Measurements from ENCODE around the gene PTPA. TPM values are rescaled to one million over a fixed set of nuclear protein-coding genes. Genes with fewer than 3 reads are reported as not detected.
"Not testable (repeated sequence)": the region's sequence is repeated elsewhere in the genome, so short reads cannot be mapped to it uniquely, and the experiment has no call there.

Gene PTPA
- total and polyA plus RNA-seq, 8 donors, result 32.7 to 71.4 (median 43.3) TPM

GRCh38 chr9:129109537-129109903, 1.7 kb upstream of the PTPA start:
- 23 to 36% methylated on average over 7 of the region's 7 CpGs for WGBS, 2 donors
- FAIRE-seq (no peak), ATAC-seq (peak in 2 of 4 donors; percentile 1 to 4), DNase-seq (peak in 5 of 6 donors; percentile 41 to 72 (median 50))
- Histone ChIP-seq H3K9me3 (no peaks in the 10 kb centered on the region), H3K4me1 (peaks cover 8 to 31% (median 21%) of the 10 kb centered on the region in 3 donors), H3K27ac (peak overlapping the region in 2 of 4 donors; percentile 97), H3K27me3 (no peaks in the 10 kb centered on the region), H3K36me3 (peaks cover 0 to 3% (median 0%) of the 10 kb centered on the region in 3 donors), H3K4me3 (peak overlapping the region in 3 of 4 donors; percentile 67 to 95 (median 93))
- intact Hi-C loops (cut with DNase I), result no loop called here
- no peak for TF ChIP-seq CTCF (IDR thresholded peaks at IDR 0.05)

DNA sequence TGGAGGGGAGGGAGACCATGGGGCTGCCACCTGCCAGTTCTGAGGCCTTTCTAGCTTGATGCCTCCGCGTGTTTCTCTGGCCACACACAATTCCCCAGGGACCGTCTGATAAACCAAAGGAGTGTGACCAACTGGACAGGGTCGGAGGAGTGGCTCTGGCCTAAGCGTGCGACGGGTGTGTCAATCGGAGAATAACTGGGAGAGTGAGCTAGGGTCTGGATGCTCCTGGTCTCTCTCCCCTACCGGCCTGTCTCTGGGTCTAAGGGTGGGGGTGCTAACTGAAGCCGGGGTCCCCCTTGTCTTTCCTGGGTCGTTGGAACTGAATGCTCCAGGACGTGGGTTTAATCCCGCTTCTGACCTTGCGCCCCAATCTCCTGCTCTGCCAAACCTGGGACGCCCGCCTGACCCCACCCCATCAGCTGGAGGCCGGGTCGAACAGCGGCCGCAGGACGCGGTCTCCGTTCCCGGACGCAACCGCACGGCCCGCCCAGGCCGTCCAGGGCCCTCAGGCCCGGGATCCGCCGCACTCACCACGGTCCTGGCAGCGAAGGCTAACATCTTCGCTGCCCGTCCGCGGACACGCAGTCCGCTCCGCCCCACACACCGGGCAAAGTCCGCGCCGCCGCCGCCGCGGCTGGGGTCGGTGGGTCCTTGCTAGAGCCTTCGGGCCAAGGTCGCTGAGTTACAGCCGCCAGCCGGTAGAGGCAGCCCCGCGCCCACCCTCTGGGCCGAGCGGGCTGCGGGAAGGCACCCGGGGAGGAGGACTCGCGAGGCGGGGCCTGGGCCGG, 1.1 kb upstream of the PTPA start:
- peak; percentile 10 to 35 (median 22) for ATAC-seq
- intact Hi-C loops (cut with DNase I), result no loop called here
- no peak for TF ChIP-seq CTCF (IDR thresholded peaks at IDR 0.05)

GRCh38 chr9:129111528-129112151, 425 bp downstream of the PTPA start:
- ATAC-seq (peak; percentile 2 to 14 (median 6)), FAIRE-seq (no peak), DNase-seq (peak in 1 of 6 donors; percentile 56)
- Histone ChIP-seq H3K4me1 (peaks cover 0 to 42% (median 34%) of the 10 kb centered on the region in 3 donors), H3K4me3 (peak overlapping the region; percentile 52 to 95 (median 80)), H3K27me3 (no peaks in the 10 kb centered on the region), H3K9me3 (no peaks in the 10 kb centered on the region), H3K27ac (peak overlapping the region; percentile 87 to 97 (median 96)), H3K36me3 (peaks cover 0 to 3% (median 0%) of the 10 kb centered on the region in 3 donors)
- intact Hi-C loops (cut with DNase I), result no loop called here
- 1% methylated on average over 33 to 37 of the region's 37 CpGs for WGBS, 2 donors
- TF ChIP-seq CTCF (IDR thresholded peaks at IDR 0.05), result no peak

More for the DNA sequence above, 1.1 kb upstream of the PTPA start:
- Histone ChIP-seq H3K4me3 (peak overlapping the region; percentile 67 to 95 (median 89)), H3K36me3 (peaks cover 0 to 3% (median 0%) of the 10 kb centered on the region in 3 donors), H3K9me3 (no peaks in the 10 kb centered on the region), H3K4me1 (peaks cover 8 to 38% (median 27%) of the 10 kb centered on the region in 3 donors), H3K27me3 (no peaks in the 10 kb centered on the region), H3K27ac (peak overlapping the region; percentile 87 to 97 (median 96))
- 1% methylated on average over 53 to 64 of the region's 64 CpGs for WGBS, 2 donors
- DNase-seq (peak in 5 of 6 donors; percentile 44 to 75 (median 55)), FAIRE-seq (no peak)

DNA sequence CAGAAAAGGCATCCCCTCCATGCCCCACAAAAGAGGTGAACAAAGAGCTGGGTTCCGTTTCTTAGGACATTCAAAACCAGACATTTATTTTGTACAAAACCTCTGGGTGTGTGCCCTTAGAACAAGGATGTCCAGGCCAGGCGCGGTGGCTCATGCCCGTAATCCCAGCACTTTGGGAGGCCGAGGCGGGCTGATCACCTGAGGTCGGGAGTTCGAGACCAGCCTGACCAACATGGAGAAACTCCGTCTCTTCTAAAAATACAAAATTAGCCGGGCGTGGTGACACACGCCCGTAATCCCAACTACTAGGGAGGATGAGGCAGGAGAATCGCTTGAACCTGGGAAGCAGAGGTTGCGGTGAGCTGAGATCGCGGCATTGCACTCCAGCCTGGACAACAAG, 1.3 kb downstream of the PTPA start:
- DNase-seq; ATAC-seq; H3K9me3 ChIP-seq; FAIRE-seq; H3K27me3 ChIP-seq; H3K36me3 ChIP-seq; intact Hi-C loops (cut with DNase I); H3K27ac ChIP-seq: not testable (repeated sequence)
- H3K4me1 ChIP-seq, result peaks cover 0 to 41% (median 34%) of the 10 kb centered on the region in 3 donors
- WGBS, 2 donors, result 91 to 93% methylated on average over 17 of the region's 17 CpGs
- peak overlapping the region in 2 of 4 donors; percentile 67 to 93 for H3K4me3 ChIP-seq

- no peak for FAIRE-seq
- Histone ChIP-seq H3K9me3 (no peaks in the 10 kb centered on the region), H3K27ac (peak overlapping the region in 3 of 4 donors; percentile 13 to 71 (median 18)), H3K36me3 (no peaks in the 10 kb centered on the region), H3K4me1 (peaks cover 0 to 35% (median 25%) of the 10 kb centered on the region in 3 donors), H3K4me3 (no peak overlapping the region), H3K27me3 (no peaks in the 10 kb centered on the region)
- no peak for ATAC-seq
- intact Hi-C loops (cut with DNase I), result no loop called here
- 92 to 93% methylated on average over 17 of the region's 17 CpGs for WGBS, 2 donors
- no peak for TF ChIP-seq CTCF (IDR thresholded peaks at IDR 0.05)
- no peak for DNase-seq
Measured at GRCh38 chr9:129113645-129114304, 2.6 kb downstream of the PTPA start.
